HG02981 (cell line): ENCODE data around the gene ZNF213.
A peak's percentile ranks its signal among the peaks of the same experiment; 100 is the strongest.

Source experiments
- ATAC-seq: cut with Tn5 transposase; IDR thresholded peaks from one replicate; pipeline ENCODE4 v1.9.1; 2021; ENCODE audit warnings: mild to moderate bottlenecking, moderate library complexity; ENCODE audit not compliant: unreplicated experiment

ZNF213 gene, protein sequence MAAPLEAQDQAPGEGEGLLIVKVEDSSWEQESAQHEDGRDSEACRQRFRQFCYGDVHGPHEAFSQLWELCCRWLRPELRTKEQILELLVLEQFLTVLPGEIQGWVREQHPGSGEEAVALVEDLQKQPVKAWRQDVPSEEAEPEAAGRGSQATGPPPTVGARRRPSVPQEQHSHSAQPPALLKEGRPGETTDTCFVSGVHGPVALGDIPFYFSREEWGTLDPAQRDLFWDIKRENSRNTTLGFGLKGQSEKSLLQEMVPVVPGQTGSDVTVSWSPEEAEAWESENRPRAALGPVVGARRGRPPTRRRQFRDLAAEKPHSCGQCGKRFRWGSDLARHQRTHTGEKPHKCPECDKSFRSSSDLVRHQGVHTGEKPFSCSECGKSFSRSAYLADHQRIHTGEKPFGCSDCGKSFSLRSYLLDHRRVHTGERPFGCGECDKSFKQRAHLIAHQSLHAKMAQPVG

DNA sequence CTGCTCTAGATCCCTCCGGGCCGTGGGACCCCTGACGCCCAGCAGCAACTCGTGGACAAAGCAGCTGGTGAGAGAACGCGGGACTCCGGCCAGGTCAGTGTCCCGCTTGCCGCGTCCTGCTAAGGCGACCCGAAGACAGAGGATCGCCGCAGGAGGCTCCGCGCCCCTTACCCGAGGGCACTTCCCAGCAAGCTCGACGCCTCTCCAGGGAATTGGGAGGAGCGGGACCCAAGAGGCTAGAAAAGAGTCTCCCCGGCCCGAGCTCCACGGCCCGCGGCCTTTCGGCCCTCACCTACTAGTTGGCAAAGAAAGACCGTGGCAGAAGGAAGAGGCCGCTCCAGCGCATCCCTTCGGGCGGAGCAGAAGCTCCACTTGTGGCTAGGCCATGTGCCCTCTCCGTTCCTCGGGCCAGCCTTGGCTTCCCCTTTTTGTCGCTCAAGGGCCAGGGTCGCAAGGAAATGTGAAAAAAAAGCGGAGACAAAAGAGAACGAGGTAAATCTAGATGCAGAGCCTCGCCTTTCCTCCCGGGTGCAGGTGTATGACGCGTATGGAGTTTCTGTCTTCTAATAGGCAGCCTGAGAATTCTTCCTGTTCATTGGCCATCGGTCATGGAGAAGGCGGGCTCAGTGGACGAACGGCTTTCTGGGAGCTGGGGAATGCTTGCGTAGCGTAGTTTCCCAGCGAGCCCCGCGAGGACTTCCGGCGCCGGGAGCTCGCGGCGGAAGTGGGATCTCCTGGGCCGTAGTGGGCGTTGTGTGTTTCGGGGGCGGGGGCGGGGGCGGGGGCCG is at the start of gene ZNF213:
ZNF213 (plus strand) TSS at position 692 of the 788 bp plus-strand sequence. CDS start 2,252 bp downstream, outside the sequence.
- ATAC-seq, result peak; percentile 95

DNA sequence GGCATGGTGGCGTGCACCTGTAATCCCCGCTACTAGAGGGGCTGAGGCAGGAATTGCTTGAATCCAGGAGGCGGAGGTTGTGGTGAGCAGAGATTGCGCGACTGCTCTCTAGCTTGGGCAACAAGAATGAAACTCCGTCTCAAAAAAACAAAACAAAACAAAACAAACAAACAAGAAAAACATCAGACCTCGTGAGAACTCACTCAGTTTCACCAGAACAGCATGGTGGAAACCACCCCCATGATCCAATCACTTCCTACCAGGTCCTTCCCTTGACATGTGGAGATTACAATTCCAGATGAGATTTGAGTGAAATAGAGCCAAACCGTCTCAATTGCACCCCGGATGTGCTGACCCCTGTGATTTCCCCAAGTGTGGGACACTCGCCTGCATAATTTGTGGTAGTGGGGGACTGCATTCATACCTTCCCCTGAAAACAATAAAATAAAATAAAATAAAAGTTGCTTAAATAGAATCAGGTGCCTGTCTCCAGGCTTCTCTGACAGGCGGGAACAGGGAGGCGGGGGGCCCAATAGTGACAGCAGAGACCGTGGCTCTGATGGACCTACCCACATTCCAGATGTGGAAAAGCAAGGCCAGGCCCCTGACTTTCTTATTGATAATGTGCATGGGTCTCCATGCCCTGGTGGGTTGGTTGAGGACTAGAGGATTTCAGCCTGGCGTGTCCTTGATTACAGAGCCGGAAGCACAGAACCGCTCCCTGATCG is 48.8 kb upstream of the ZNF213 start:
- ATAC-seq, result no peak

DNA sequence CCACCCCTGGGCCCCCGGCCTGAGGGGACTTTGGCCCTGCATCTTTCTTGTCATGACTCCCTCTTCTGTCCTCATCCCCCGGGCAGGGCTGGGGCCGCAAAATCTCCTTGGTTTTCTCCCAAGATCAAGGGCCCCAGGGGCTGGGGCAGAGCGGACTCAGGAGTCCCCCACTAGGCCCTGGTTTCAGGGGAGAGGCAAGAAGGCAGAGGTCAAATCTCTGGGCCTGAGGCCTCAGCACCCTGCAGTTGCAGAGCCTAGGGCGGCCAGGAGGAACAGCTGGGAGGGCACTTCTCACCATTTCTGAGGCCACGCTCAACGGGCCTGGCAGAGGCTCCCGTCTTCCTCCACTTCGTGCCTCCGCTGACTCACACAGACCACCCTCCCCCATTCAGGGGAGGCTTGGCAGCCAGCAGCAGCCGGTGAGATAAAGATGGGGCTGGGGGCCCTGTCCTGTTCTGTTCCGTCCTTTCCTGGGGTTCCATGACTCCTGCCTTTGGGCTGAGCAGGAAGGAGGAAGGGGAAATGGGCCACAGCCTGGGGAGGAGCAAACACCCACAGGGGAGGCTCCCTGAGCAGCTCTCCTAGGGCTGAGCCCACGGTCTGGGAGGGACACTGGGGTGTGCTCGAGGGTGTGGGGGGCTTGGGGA is 48.1 kb upstream of the ZNF213 start:
- ATAC-seq, result no peak

DNA sequence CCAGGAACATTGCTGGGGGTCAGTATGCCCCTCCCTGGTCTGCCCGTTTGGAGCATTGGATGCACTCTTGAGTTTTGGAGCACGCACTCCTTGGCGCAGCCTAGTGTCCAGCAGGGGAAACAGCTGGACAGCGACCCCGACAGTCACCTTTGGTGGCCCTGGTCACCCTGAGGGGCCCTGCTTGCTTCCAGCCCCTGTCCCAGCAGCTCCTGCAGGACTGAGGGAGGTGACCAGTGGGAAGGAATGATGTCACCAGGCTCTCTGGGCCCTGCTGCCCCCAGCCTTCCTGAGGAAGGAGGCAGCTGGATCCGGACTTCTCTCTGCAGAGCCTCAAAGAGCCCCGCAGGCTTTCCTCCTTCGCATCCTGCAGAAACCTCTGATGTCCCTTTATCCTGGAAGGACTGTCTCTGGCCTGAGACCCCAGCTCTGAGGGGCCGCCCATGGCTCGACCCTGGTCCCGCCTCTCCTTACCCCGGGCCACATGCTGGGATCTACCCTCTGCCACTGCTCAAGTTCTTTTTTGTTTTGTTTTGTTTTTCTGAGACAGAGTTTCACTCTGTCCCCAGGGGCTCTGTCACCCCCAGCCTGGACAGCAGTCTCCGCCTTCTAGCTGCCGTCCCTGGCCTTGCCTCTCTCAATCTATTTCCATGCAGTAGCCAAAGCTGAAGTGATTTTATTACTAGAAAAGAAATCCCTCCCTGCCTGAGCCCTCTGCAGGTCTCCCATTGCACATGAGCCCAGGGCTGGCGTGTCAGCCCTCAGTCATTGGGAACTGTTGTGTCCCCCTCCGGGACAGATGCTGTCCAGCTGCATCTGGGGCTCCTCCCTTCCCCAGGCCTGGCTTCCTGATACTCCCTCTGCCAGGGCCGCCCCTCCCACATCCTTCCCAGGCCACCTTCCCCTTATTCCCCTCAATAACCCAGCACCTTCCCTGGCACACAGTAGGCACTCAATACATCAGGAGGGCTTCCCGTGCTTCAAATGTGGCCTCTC is 47.3 kb upstream of the ZNF213 start:
- ATAC-seq, result no peak

DNA sequence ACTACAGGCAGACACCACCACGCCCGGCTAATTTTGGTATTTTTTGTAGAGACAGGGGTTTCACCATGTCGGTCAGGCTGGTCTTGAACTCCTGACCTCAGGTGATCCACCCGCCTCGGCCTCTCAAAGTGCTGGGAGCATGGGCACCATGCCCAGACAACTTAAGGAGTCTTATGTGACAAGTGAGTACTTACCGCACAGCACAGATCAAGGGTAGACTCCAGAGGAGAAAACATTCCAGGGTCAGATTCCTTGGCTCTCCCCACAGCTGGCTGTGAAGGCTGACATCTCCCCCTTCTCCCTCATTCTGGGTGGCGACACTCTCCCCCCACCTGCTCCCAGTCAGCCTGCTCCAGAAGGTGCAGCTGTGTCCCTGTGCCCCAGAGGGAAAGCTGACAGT is 46.4 kb upstream of the ZNF213 start:
- ATAC-seq, result no peak

DNA sequence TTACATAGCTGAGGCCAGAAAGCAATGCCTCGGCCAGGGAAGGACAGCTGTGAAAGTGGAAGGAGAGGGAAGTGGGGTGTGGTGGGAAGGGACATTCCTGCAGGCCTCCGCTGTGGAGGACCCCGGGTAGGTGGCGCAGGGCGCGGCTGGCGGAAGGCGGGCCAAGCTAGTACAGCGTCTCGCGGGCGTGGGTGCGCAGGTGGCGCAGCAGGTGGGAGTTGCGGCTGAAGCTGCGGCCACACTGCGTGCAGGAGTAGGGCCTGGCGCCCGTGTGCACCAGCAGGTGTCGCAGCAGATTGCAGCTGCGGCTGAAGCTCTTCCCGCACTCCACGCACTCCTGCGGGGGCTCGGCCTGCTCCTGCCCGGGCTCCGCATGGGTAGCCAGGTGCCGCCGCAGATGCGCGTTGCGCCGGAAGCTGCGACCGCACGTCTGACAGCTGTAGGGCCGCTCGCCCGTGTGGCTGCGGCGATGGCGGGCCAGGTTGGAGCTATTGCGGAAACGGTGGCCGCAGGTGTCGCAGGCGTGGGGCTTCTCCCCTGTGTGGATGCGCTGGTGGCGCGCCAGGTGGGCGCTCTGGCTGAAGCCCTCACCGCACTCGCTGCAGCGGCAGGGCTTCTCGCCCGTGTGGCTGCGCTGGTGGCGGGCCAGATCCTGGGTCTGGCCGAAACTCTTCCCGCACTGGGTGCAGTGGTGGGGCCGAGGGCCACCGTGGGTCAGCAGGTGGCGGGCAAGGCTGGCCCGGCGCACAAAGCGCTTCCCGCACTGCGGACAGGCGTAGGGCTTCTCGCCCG is 45.7 kb upstream of the ZNF213 start:
- ATAC-seq, result no peak

DNA sequence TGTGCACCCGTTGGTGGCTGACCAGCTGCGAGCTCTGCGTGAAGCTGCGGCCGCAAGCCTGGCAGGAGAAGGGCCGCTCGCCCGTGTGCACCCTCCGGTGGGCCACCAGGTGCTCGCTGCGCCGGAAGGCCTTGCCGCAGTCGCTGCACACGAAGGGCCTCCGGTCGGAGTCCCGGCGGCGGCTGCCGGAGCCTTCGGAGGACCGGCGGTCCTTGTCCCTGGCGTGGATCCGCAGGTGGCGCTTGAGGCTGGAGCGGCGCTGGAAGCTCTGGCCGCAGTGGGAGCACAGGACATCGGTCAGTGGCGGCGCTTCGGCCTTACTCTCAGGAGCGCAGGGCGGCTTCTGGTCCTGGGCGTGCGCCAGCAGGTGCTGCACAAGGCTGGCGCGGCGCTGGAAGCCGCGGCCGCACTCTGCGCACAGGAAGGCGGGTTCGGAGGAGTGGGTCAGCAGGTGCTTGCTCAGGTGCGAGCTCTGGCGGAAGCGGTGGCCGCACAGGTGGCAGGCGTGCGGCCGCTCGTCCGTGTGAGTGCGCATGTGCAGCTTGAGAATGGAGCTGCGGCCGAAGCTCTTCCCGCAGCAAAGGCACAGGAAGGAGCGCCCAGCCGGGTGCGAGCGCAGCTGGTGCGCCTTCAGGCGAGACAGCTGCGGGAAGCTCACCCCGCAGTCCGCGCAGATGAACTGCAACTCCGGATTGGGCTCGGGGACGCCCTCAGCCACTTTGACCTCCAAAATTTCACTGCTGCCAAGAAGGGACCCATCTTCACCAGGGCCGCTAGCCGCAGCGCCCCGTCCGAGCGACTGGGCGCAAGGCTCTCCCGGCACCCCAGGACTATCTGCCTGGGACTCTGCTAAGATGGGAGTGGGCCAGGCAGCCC is 44.9 kb upstream of the ZNF213 start:
- no peak for ATAC-seq

DNA sequence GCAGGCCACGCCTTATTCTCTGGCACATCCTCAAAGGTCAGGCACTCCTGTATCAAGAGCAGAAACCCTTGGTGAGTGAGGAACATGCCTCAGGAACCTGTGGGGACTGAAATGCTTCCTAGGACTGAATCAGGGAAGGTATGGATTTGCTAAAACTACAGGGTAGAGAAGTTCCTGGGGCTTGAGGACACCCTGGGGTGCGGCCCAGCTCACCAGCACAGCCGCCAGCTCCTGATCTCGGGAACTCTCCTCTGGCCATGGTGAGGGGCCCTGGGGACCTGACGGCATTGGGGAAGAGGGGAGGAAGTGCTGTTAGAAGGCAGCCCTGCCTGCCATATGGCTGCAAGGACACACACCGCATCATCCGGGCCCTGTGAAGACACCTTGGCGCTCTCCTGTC is 43.3 kb upstream of the ZNF213 start:
- no peak for ATAC-seq

DNA sequence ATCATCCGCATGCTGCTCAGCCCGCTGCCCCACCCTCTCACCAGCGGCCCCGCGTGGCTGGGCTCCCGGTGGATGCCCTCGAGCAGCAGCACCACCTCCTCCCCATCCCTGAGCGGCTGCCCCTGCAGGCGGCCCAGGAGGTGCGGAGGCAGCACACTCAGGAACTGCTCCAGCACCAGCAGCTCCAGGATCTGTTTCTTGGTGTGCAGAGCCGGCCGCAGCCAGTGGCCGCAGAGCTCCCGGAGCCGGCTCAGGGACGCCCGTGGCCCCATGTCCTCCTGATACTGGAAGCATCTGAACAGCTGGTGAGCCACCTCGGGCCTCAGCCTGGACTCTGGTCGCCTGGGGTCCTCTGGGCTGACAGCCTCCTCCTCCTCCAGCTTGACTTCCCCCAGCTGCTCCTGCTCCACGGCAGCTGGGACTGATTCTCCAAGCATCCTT is 42.3 kb upstream of the ZNF213 start:
- no peak for ATAC-seq

DNA sequence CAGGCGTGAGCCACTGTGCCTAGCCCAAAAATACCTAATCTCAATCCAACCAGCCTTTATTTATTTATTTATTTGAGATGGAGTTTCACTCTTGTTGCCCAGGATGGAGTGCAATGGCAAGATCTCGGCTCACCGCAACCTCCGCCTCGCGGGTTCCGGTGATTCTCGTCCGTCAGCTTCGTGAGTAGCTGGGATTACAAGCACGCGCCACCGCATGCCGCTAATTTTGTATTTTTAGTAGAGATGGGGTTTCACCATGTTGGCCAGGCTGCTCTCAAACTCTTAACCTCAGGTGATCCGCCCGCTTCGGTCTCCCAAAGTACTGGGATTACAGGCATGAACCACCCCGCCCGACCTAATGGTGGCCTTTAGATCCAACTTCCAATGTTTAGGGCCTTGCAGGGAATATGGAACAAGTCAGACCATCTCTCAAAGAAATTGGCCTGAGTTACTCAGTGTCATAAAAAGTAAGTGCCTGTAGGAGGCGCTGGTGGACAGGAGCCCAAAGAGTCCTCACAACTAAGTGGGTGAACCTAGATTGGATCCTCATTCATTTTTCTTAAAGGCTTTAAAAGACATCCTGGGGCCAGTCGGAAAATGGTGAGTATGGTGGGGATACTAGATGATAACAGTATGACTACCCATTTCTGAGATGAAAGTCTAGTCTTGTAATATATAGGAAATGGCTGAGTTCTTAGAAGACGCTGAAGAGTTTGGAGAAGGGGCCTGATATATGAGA is 40.4 kb upstream of the ZNF213 start:
- no peak for ATAC-seq

DNA sequence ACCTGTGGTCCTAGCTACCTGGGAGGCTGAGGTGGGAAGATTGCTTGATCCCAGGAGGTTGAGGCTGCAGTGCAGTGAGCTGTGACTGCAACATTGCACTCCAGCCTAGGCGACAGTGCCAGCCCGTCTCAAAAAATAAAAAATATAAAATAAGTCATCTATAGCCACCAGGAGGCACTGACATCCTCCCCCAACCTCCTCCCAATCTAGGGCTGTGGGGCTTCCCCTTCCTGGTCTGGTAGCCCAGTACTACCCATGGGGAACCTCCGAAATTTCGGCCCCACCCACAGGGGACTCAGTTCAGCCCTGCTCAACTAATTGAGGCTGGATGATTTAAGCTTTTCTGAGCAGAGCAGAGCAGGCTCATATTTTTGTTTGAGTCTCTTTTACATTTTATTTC is 39.0 kb upstream of the ZNF213 start:
- ATAC-seq, result peak; percentile 69

DNA sequence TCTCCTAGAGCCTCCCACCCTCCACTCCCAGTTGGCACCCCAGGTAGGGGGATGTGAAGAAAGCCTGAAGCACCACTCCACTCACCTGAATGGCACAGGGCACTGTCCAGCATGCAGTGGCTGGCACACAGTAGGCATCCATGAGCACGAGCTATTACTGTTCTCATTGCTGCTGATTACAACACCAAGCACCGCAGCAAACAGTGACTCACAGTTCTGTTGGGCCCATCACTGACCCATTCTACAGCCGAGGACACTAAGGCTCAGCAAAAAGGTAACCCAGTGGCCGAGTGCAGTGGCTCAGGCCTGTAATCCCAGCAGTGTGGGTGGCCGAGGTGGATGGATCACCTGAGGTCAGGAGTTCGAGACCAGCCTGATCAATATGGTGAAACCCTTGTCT is 38.5 kb upstream of the ZNF213 start:
- no peak for ATAC-seq

DNA sequence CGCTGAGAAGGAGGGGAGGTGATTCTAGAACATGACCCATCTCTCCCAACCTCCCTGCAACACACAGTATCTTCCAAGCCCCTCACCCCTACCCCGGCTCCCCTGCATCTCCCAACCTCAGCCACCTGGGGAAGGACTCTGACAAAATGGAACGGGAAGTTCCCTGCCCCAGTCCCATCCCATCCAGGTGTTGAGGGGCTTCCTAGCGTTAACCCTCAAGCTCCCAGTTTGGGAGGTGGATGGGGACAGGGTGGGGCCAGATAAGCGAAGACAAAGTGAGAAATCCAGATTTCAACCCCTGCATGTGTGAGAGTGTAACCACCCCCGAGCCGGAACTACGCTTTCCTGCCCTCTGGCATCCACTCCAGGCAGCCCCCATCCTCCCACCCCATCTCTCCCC is 37.6 kb upstream of the ZNF213 start:
- no peak for ATAC-seq

DNA sequence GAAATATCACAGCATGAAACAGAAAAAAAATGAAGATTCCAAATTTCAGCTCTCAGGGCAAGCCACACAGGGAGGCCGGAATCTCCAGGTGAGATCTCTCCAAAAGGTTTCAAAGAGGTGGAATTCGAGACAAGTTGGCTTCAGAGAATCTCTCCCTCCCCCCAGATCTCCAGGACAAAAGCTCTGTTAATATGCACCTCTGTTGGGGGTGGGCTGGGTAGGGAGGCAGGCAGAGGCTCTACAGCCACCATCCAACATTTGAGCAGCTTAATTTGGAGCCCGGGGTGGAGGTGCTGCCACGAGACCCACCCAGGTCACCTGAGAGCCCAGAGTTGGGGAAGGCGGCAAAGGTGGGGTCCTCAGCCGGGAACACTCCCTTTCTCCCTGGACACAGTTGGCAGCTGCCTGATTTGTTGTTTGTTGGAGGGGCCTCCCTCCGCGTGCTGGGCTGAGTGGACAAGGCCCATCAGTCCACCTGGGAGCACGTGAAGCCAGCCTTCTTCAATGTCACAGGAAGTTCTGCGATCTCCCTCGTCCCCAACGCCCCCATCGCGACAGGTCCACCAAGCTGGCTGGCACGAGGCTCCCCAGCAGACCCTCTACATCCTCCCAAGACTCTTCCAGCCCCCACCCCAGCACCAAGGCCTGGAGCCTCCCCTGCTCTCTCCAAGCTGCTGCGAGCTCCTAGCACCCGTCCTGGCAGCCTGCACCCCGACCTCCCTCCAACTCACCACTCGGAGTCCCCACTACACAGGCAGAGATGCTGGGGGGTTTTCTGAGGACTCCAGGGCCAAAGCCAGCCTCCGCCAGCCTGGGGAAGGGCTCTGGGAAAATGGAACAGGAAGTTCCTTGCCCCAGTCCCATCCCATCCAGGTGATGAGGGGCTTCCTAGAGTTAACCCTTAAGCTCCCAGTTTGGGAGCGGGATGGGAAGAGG is 36.1 kb upstream of the ZNF213 start, which contains the start of gene ZSCAN10:
ZSCAN10 (minus strand) TSS at position 836 of the 936 bp plus-strand sequence. CDS start 6,357 bp downstream, outside the sequence.
- no peak for ATAC-seq

DNA sequence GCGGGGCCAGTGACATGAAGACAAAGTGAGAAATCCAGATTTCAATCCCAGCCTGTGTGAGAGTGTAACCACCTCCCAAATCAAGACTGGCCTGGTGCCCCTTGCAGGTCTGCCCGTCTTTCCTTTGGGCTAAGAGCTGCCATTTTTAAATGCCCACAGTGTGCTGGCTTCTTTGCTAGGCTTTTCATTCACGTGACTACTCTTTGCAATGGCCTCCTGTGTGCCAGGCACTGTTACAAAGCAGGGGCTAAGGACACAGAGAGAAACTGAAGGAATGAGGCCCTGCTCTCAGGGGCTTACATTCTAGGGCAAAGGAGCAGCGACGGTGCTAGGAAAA is 35.5 kb upstream of the ZNF213 start:
- no peak for ATAC-seq
